Stimulated activated memory B cell treated with anti-CD40 and anti-IgM and Interleukin-4, amounts not matched to agents 10 μg/mL and 1 μg/mL and 100 μg/mL, for 72 hours (primary cell): ENCODE results near the gene NFE2L3.
"Not testable (repeated sequence)": the region's sequence is repeated elsewhere in the genome, so short reads cannot be mapped to it uniquely, and the experiment has no call there.

Experiments
- ATAC-seq: fragments of 150-1000 bp; cut with Tn5 transposase; 2 replicates; pipeline ENCODE4 v1.10.0; 2021
- H3K27ac Mint-ChIP-seq: one replicate; pipeline ENCODE4 v1.8.0; 2022; ENCODE audit warnings: mild to moderate bottlenecking, mixed read lengths
- H3K27me3 Mint-ChIP-seq: one replicate; pipeline ENCODE4 v1.8.0; 2022; ENCODE audit warnings: mixed read lengths
- H3K36me3 Mint-ChIP-seq: one replicate; pipeline ENCODE4 v1.8.0; 2022; ENCODE audit warnings: mixed read lengths
- H3K4me1 Mint-ChIP-seq: one replicate; pipeline ENCODE4 v1.8.0; 2022; ENCODE audit warnings: mixed read lengths
- H3K4me3 Mint-ChIP-seq: one replicate; pipeline ENCODE4 v1.8.0; 2022; ENCODE audit warnings: mild to moderate bottlenecking, moderate library complexity, mixed read lengths
- H3K9me3 Mint-ChIP-seq: one replicate; pipeline ENCODE4 v1.8.0; 2022; ENCODE audit warnings: mixed read lengths

The NFE2L3 gene

DNA sequence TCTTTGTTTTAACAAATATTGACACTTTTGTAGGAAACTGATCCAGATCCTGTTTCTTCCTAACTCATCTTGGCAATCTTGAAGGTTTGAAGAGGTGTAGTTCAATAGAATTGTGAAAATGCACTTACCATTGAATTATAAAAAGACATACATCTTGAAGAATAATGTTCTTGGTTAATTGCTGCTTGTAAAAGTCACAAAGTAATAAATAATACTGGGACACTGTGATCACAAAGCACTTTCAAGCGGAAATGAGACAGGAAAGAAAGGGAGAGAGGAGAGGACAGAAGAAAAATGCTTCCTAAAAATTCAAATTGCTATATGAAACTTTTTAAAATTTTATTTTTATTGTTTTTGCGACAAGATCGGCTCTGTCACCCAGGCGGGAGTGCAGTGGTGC lies 15.2 kb upstream of the NFE2L3 start:
- no peak for ATAC-seq
- Mint-ChIP-seq H3K4me1 (no peaks in the 10 kb centered on the region), H3K36me3 (no peaks in the 10 kb centered on the region), H3K27ac (no peak overlapping the region), H3K9me3 (no peaks in the 10 kb centered on the region), H3K4me3 (no peak overlapping the region), H3K27me3 (peaks cover 3% of the 10 kb centered on the region)

DNA sequence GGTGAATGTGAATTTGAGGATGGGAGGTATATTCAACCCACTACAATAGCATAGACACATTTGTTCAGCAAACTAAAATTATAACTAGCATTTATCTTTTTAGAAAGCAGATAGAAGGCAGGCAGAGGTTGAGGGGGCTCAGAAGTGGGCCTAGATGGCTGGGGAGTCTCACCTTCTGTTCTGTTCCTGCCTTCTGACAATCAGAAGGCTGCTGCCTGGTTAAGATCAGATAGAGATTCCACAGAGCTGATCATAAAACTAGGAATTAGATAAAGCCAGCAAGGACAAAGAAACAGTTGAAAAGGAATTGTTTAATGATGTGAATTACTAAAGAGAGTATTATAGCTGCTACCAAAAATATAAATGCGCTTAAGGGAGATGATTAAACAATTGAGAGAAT lies 11.6 kb upstream of the NFE2L3 start:
- ATAC-seq, result no peak
- H3K27me3 Mint-ChIP-seq, result peaks cover 12% of the 10 kb centered on the region
- H3K9me3 Mint-ChIP-seq, result no peaks in the 10 kb centered on the region
- no peaks in the 10 kb centered on the region for H3K36me3 Mint-ChIP-seq
- H3K4me3 Mint-ChIP-seq, result no peak overlapping the region
- no peaks in the 10 kb centered on the region for H3K4me1 Mint-ChIP-seq
- no peak overlapping the region for H3K27ac Mint-ChIP-seq

DNA sequence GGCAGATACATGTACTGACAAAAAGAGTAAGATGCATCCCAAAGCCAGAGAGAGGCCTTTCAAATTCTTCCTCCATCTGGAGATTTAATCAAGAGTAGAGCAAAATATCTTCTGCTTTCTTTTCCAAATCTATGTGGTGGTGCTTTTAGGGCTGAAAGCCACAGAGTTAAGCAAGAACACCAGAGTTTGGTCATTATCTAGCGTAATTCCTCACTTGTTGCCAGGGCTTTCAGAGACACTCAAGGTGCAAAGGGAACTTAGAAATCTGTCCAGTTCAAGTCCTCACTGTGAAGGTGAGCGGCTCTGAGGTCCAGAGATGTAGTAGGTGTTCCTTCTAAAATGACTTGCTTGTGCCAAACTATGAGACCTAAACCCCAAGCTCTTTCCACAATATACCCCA lies 10.9 kb upstream of the NFE2L3 start:
- Mint-ChIP-seq H3K27ac (no peak overlapping the region), H3K27me3 (peaks cover 12% of the 10 kb centered on the region), H3K36me3 (no peaks in the 10 kb centered on the region), H3K4me1 (no peaks in the 10 kb centered on the region), H3K9me3 (no peaks in the 10 kb centered on the region), H3K4me3 (no peak overlapping the region)
- no peak for ATAC-seq

DNA sequence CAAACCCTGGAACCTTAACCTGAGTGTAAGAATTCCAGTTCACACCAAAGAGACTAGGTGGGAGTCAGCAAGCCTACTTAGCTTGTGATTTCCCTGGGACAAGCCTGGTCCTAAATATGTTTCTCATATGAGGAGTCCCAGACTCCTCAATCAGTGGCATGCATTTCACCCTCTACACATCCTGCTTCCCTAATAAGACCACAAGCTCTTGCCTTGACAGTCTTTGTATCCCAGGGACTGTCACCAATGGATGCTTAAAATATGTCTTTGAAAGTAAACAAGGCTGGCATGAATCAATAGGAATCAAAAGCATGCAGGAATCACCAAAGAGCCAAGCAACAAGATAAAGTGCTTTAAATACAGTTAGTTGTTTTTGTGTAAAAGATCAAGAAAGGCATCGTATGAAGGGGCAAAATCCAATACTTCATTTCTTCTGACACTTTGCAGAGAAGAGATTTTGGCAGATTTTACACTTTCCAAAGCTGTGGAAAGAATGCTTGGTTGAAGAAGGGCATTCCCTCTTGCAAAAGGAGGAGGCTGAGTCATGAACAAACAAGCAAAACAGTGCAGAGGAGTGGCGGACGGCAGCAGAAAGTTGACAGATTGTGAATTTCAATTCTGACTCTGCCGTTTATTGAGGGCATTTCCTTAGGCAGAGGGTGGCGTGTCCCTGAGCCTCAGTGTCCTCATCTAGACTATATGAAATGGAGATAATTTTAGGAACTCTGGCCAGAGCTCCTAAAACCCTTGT lies 8.5 kb upstream of the NFE2L3 start:
- no peaks in the 10 kb centered on the region for H3K36me3 Mint-ChIP-seq
- no peak overlapping the region for H3K27ac Mint-ChIP-seq
- no peak for ATAC-seq

DNA sequence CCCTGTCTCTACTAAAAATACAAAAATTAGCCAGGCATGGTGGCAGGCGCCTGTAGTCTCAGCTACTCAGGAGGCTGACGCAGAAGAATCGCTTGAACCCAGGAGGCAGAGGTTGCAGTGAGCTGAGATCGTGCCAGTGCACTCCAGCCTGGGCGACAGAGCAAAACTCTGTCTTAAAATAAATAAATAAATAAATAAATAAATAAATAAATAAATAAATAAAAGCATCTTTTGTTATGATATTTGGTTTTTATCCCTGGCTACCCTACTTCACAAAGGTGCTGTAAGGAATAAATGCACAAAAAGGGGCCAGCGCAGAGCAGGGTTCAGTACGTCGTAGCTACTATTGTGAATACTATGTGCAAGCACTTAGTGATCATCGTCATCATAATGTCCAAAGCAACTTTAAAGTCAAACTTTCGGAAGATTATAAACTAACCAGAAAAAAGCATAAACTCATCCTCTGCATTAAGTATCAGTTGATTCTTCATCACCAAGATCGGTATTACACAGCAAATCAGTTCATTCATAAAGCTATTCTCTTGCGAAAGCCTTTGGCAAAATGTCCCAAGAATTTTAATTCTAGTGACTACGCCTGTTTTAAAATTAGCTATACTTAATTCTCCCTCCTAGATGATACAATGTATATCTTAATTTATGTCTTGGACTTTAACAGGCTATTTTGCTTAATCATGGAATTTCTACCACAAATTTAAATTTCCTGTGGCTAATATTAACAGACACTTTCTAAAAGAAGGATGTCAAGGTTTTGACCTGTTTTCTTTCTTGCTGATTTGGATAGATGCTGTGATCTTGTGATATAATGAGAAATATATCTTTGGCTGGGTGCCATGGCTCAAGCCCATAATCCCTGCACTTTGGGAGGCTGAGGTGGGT lies 7.6 kb upstream of the NFE2L3 start:
- H3K27ac Mint-ChIP-seq, result no peak overlapping the region
- peaks cover 12% of the 10 kb centered on the region for H3K27me3 Mint-ChIP-seq
- no peaks in the 10 kb centered on the region for H3K9me3 Mint-ChIP-seq
- H3K4me1 Mint-ChIP-seq, result no peaks in the 10 kb centered on the region
- no peak for ATAC-seq
- H3K36me3 Mint-ChIP-seq, result no peaks in the 10 kb centered on the region
- no peak overlapping the region for H3K4me3 Mint-ChIP-seq

More for the DNA sequence above, 8.5 kb upstream of the NFE2L3 start:
- no peak overlapping the region for H3K4me3 Mint-ChIP-seq
- no peaks in the 10 kb centered on the region for H3K4me1 Mint-ChIP-seq
- no peaks in the 10 kb centered on the region for H3K9me3 Mint-ChIP-seq
- peaks cover 12% of the 10 kb centered on the region for H3K27me3 Mint-ChIP-seq

DNA sequence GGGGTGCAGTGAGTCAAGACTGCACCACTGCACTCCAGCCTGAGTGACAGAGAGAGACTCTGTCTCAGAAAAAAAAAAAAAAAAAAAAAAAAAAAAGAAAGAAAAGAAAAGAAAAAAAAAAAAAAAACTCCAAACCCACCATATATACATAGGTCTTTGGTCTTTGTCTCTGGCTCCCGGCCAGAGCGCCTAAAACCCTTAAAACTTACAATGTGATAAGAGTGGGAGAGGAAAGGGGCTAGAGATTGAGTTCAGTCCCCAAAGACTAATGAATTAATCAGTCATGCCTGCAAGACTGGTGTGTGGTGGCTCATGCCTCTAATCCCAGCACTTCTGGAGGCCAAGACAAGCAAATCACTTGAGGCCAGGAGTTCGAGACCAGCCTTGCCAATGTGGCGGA lies 6.8 kb upstream of the NFE2L3 start:
- ATAC-seq, result no peak
- H3K9me3 Mint-ChIP-seq, result no peaks in the 10 kb centered on the region

DNA sequence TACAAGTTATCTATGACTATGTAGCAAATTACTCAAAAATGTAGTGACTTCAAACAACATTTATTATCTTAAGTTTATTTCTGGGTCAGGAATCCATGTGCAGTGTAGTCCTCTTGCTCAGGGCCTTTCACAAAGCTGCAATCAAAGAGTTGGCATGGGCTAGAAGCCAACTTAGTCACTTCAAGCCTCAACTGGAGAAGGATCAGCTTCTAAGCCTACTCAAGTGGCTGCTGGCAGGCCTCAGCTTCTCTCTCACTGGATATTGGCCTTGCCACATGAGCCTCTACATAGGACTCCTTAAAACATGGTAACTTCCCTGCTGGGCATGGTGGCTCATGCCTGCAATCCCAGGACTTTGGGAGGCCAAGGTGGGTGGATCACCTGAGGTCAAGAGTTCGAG lies 5.0 kb upstream of the NFE2L3 start:
- no peak overlapping the region for H3K27ac Mint-ChIP-seq
- no peak for ATAC-seq
- H3K4me1 Mint-ChIP-seq, result peaks cover 13% of the 10 kb centered on the region
- peaks cover 12% of the 10 kb centered on the region for H3K27me3 Mint-ChIP-seq
- H3K4me3 Mint-ChIP-seq, result no peak overlapping the region
- no peaks in the 10 kb centered on the region for H3K9me3 Mint-ChIP-seq
- no peaks in the 10 kb centered on the region for H3K36me3 Mint-ChIP-seq

More for the DNA sequence above, 6.8 kb upstream of the NFE2L3 start:
- no peak overlapping the region for H3K27ac Mint-ChIP-seq
- H3K4me1 Mint-ChIP-seq, result no peaks in the 10 kb centered on the region
- H3K36me3 Mint-ChIP-seq, result no peaks in the 10 kb centered on the region
- H3K27me3 Mint-ChIP-seq, result peaks cover 12% of the 10 kb centered on the region
- H3K4me3 Mint-ChIP-seq, result no peak overlapping the region

DNA sequence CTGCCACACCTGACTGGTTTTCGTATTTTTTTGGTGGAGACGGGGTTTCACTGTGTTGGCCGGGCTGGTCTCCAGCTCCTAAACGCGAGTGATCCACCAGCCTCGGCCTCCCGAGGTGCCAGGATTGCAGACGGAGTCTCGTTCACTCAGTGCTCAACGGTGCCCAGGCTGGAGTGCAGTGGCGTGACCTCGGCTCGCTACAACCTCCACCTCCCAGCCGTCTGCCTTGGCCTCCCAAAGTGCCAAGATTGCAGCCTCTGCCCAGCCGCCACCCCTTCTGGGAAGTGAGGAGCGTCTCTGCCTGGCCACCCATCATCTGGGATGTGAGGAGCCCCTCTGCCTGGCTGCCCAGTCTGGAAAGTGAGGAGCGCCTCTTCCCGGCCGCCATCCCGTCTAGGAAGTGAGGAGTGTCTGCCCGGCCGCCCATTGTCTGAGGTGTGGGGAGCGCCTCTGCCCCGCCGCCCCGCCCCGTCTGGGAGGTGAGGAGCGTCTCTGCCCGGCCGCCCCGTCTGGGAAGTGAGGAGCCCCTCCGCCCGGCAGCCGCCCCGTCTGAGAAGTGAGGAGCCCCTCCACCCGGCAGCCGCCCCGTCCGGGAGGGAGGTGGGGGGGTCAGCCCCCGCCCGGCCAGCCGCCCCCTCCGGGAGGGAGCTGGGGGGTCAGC lies 4.2 kb upstream of the NFE2L3 start:
- not testable (repeated sequence) for H3K27ac Mint-ChIP-seq, ATAC-seq, H3K36me3 Mint-ChIP-seq, H3K4me3 Mint-ChIP-seq, H3K9me3 Mint-ChIP-seq
- Mint-ChIP-seq H3K27me3 (peaks cover 12% of the 10 kb centered on the region), H3K4me1 (peaks cover 13% of the 10 kb centered on the region)

DNA sequence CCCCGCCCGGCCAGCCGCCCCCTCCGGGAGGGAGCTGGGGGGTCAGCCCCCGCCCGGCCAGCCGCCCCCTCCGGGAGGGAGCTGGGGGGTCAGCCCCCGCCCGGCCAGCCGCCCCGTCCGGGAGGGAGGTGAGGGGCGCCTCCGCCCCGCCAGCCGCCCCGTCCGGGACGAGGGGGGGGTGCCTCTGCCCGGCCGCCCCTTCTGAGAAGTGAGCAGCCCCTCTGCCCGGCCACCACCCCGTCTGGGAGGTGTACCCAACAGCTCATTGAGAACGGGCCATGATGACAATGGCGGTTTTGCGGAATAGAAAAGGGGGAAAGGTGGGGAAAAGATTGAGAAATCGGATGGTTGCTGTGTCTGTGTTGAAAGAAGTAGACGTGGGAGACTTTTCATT lies 3.7 kb upstream of the NFE2L3 start:
- not testable (repeated sequence) for H3K4me3 Mint-ChIP-seq, ATAC-seq, H3K27ac Mint-ChIP-seq, H3K27me3 Mint-ChIP-seq, H3K36me3 Mint-ChIP-seq, H3K9me3 Mint-ChIP-seq
- H3K4me1 Mint-ChIP-seq, result peaks cover 19% of the 10 kb centered on the region

DNA sequence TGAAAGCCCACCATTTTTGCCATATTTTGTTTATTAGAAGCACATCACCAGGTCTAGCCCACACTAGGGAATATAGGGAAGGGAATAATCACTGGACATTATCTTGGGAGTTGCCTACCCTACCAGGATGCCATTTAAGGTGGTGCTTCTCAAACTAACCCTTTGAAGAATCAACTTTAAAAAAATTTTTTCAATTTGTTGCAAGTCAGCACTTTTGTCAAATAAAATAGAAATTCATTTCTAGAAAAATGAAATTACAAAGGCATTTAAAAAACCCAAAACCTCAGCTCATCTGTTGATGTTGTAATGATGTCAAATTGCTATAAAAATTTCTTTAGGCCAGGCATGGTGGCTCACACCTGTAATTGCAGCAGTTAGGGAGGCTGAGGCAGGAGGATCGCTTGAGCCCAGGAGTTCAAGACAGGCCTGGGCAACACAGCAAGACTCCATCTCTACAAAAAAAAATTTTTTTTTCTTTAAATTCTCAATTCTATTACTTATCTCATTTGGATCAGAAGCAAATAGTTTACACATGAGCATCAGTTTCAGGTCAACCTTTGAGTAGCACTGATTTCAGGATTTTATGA lies 2.5 kb upstream of the NFE2L3 start:
- H3K27me3 Mint-ChIP-seq, result no peaks in the 10 kb centered on the region
- peaks cover 30% of the 10 kb centered on the region for H3K4me1 Mint-ChIP-seq
- H3K4me3 Mint-ChIP-seq, result no peak overlapping the region
- no peaks in the 10 kb centered on the region for H3K9me3 Mint-ChIP-seq
- no peaks in the 10 kb centered on the region for H3K36me3 Mint-ChIP-seq
- H3K27ac Mint-ChIP-seq, result no peak overlapping the region
- no peak for ATAC-seq

DNA sequence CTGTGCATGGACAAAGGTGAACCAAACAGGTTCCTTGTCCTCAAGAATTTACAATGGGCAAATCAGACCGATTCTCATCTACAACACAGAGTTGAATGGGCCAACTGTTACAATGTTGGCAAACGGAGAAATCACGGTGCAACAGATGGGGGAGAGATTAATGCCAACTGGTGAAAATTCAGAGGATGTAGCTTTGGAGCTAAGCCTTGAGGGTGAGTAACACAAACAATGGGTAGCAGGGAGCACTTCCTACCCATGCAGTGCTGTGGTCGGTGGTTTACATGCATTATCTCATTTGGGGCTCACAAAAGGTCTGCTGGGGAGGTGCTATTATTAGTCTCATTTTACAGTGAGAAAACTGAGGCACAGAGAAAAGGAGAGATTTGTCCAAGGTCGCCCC lies 902 bp upstream of the NFE2L3 start:
- H3K4me3 Mint-ChIP-seq, result peak overlapping the region; percentile 92
- ATAC-seq, result no peak
- no peaks in the 10 kb centered on the region for H3K36me3 Mint-ChIP-seq
- peaks cover 45% of the 10 kb centered on the region for H3K4me1 Mint-ChIP-seq
- no peaks in the 10 kb centered on the region for H3K9me3 Mint-ChIP-seq
- no peaks in the 10 kb centered on the region for H3K27me3 Mint-ChIP-seq
- H3K27ac Mint-ChIP-seq, result peak overlapping the region; percentile 84

DNA sequence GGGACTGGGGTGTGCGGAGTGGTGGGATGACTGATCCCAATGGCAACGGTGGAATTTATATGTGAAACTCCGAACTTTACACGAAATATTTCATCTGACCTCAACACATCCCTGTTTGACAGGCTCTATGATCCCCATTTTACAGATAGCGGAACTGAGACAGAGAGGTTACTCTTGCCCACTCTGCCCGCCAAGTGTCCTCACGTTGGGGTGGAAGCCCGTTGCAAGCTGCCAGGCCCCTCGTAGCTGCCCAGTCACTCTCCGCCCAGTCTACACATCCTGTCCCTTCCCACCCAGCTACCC lies 397 bp upstream of the NFE2L3 start:
- ATAC-seq, result no peak
- H3K4me1 Mint-ChIP-seq, result peaks cover 50% of the 10 kb centered on the region
- peak overlapping the region; percentile 84 for H3K27ac Mint-ChIP-seq
- no peaks in the 10 kb centered on the region for H3K9me3 Mint-ChIP-seq
- no peaks in the 10 kb centered on the region for H3K27me3 Mint-ChIP-seq
- H3K4me3 Mint-ChIP-seq, result peak overlapping the region; percentile 92
- no peaks in the 10 kb centered on the region for H3K36me3 Mint-ChIP-seq

DNA sequence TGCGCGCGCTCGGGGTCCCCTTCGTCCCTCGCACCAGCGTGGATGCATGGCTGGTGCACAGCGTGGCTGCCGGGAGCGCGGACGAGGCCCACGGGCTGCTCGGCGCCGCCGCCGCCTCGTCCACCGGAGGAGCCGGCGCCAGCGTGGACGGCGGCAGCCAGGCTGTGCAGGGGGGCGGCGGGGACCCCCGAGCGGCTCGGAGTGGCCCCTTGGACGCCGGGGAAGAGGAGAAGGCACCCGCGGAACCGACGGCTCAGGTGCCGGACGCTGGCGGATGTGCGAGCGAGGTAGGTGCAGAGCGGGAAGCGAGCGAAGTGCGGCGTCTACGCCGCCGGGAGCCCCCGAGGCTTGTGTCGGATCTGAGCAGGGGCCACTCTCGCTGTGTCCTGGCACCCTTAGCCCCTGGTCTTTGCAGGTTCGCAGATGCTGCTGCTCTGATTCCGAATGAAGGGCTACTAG lies 813 bp downstream of the NFE2L3 start:
- peak; percentile 38 for ATAC-seq
- Mint-ChIP-seq H3K27ac (peak overlapping the region; percentile 70), H3K4me3 (peak overlapping the region; percentile 78), H3K4me1 (peaks cover 56% of the 10 kb centered on the region)
- not testable (repeated sequence) for H3K9me3 Mint-ChIP-seq, H3K27me3 Mint-ChIP-seq, H3K36me3 Mint-ChIP-seq

DNA sequence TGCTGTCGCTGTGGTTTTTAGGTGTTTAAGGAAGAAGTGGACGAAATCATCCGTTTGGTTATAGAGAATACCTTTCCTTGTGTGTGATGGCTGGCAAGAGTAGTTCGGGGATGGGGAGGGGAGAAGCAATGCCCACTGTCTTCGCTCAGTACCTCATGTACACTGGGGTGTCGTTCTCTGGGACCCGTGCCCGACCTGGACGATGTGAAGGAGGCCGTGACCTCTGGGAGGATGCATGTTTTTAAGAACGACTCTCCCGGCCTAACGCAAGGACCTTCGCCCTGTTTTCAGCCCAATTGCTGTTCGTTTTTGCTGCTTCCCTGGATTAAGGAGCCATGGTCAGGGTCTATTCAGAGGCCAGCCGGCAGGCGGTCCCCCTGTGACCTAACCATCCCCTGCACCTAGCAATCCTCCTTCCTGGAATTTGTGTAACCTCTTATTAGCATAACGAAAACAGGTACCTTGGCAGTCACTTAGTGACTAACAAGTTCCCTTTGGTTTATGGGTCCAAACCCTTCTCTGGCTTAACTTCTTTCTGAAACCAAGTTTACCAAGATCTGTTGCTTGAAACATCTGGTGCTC lies 1.3 kb downstream of the NFE2L3 start:
- peaks cover 61% of the 10 kb centered on the region for H3K4me1 Mint-ChIP-seq
- H3K36me3 Mint-ChIP-seq, result no peaks in the 10 kb centered on the region
- H3K9me3 Mint-ChIP-seq, result no peaks in the 10 kb centered on the region
- peak overlapping the region; percentile 78 for H3K4me3 Mint-ChIP-seq
- peak overlapping the region; percentile 70 for H3K27ac Mint-ChIP-seq
- no peak for ATAC-seq
- no peaks in the 10 kb centered on the region for H3K27me3 Mint-ChIP-seq
